DOHH2 (cell line): ENCODE data around the gene SORBS1.

Experiments
- EZH2phosphoT487 ChIP-seq: fragments of 200-600 bp; sonication (generic); IDR thresholded peaks from 2 replicates; pipeline ENCODE4 v1.6.1; 2017; ENCODE audit warnings: borderline replicate concordance, mild to moderate bottlenecking, antibody characterized with exemption, low read length, moderate library complexity, mixed read lengths
- TF ChIP-seq, protein P1 (sequence below): fragments of 200-600 bp; sonication (generic); IDR thresholded peaks from one replicate; pipeline ENCODE4 v1.5.1; 2014; ENCODE audit warnings: antibody characterized with exemption, mild to moderate bottlenecking, low read depth, low read length; ENCODE audit not compliant: poor library complexity, severe bottlenecking

DNA sequence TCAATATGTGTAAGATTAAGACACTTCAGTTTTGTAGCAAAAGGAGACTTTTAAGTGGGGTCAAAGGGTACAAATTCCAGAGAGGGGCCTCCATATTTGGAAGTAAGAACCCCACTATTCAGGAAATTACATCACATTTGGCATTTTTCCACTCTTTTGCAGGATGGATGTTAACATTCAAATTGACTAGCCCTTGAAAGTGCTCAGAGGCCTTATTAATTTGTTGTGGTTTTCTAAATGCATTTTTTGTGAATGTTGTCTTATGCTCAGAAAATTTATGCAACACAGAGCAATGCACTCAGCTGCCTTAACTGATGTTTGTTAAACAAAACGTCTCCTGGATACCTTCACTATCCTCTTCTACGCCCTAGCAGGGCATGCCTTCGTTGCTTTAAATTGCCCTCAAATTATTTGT is 219.4 kb downstream of the SORBS1 start:
- TF ChIP-seq, protein P1, sequence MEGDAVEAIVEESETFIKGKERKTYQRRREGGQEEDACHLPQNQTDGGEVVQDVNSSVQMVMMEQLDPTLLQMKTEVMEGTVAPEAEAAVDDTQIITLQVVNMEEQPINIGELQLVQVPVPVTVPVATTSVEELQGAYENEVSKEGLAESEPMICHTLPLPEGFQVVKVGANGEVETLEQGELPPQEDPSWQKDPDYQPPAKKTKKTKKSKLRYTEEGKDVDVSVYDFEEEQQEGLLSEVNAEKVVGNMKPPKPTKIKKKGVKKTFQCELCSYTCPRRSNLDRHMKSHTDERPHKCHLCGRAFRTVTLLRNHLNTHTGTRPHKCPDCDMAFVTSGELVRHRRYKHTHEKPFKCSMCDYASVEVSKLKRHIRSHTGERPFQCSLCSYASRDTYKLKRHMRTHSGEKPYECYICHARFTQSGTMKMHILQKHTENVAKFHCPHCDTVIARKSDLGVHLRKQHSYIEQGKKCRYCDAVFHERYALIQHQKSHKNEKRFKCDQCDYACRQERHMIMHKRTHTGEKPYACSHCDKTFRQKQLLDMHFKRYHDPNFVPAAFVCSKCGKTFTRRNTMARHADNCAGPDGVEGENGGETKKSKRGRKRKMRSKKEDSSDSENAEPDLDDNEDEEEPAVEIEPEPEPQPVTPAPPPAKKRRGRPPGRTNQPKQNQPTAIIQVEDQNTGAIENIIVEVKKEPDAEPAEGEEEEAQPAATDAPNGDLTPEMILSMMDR: no peak
- TF ChIP-seq EZH2phosphoT487: no peak
